ENCODE data around the gene PRDM16. TPM values are rescaled to one million over a fixed set of nuclear protein-coding genes. Genes with fewer than 3 reads are reported as not detected.
A peak's percentile ranks its signal among the peaks of the same experiment; 100 is the strongest.

The PRDM16 gene
- total and polyA plus RNA-seq, 2 of the 8 experiments (the other 6 are each of a cell fraction or from before 2014, with no cell fraction given), result 0.39 to 0.43 TPM

- 85% methylated on average over 20 of the region's 32 CpGs; no CpG with 5 or more reads in 1 of the 2 experiments for WGBS, 2 experiments (ENCODE audit: extremely low coverage in 1 of 2, insufficient coverage in 1 of 2, insufficient read length in 1 of 2, insufficient replicate concordance in 2 of 2, low coverage in 1 of 2, low lambda C conversion rate in 2 of 2, missing lambda C conversion rate in 1 of 2)
- FAIRE-seq (no peak), DNase-seq (ENCODE audit: low read depth in 1 of 2, low spot score in 2 of 2) (no peak)
- H3K4me3 ChIP-seq (ENCODE audit: extremely low read depth in 1 of 4, insufficient read depth in 2 of 4, low read depth in 3 of 4, low read length in 4 of 4), result no peak overlapping the region
- H3K23ac ChIP-seq (ENCODE audit: insufficient read length), result no peak overlapping the region
- no peaks in the 10 kb centered on the region; a peak in 1 of 7 replicates for H3K4me1 ChIP-seq (replicated peaks in 1 of 4; ENCODE audit: control insufficient read depth in 3 of 4, insufficient read depth in 4 of 4, low read length in 3 of 4)
- no peak overlapping the region for H3K18ac ChIP-seq (ENCODE audit: extremely low read depth, low read length)
- H3K27me3 ChIP-seq (replicated peaks in 1 of 4; ENCODE audit: control insufficient read depth in 3 of 4, extremely low read depth in 1 of 4, insufficient read depth in 3 of 4, low read length in 3 of 4), result no peaks in the 10 kb centered on the region
- H3K14ac ChIP-seq (ENCODE audit: insufficient read length), result no peak overlapping the region
- no peak overlapping the region for H2AFZ ChIP-seq (ENCODE audit: low read length)
- H2BK5ac ChIP-seq (ENCODE audit: low read depth, low read length), result no peak overlapping the region
- H2AK5ac ChIP-seq (ENCODE audit: low read depth, low read length), result peak overlapping the region; percentile 75; the same call in 1 of the 2 replicates
- H3K9me3 ChIP-seq (ENCODE audit: insufficient read depth in 2 of 2, low read depth in 1 of 2, low read length in 1 of 2), result peaks cover 13 to 27% of the 10 kb centered on the region in 2 experiments
- POLR2A ChIA-PET (ENCODE audit: partially characterized antibody), result no interaction called here
- H3K56ac ChIP-seq (replicated peaks; ENCODE audit: insufficient read length, low read depth, low read length), result no peak overlapping the region
- H4K20me1 ChIP-seq (replicated peaks in 1 of 2; ENCODE audit: control insufficient read depth in 1 of 2, insufficient read depth in 2 of 2, low read length in 2 of 2), result no peaks in the 10 kb centered on the region
- no peak overlapping the region for H2BK12ac ChIP-seq (ENCODE audit: low read depth, low read length)
- no peaks in the 10 kb centered on the region for H3K79me1 ChIP-seq (ENCODE audit: low read depth, low read length)
- no peak overlapping the region for H3K9ac ChIP-seq (replicated peaks in 1 of 4; ENCODE audit: extremely low read depth in 1 of 4, low read depth in 3 of 4, low read length in 3 of 4)
- no peak overlapping the region for H3K27ac ChIP-seq (ENCODE audit: low read depth, low read length)
- H3K79me2 ChIP-seq (ENCODE audit: control insufficient read depth in 1 of 2, insufficient read depth in 2 of 2, low read length in 2 of 2), result no peaks in the 10 kb centered on the region
- H3K36me3 ChIP-seq (ENCODE audit: control insufficient read depth in 2 of 4, insufficient read depth in 4 of 4, low read length in 3 of 4), result no peaks in the 10 kb centered on the region
- H4K8ac ChIP-seq (ENCODE audit: extremely low read depth, insufficient read depth, low read length), result no peak overlapping the region; the same call in 1 of the 2 replicates
- no peak overlapping the region for H2BK15ac ChIP-seq (ENCODE audit: low read length)
- H3K4ac ChIP-seq (replicated peaks; ENCODE audit: insufficient read length, low read depth, low read length), result no peak overlapping the region
- H4K5ac ChIP-seq (ENCODE audit: insufficient read length, low read depth, low read length), result no peak overlapping the region
- no peak overlapping the region for H4K91ac ChIP-seq (replicated peaks; ENCODE audit: insufficient read length, low read length)
- no peaks in the 10 kb centered on the region for H3K23me2 ChIP-seq (ENCODE audit: low read depth, low read length)
- no peak overlapping the region for H2BK120ac ChIP-seq (replicated peaks; ENCODE audit: low read depth, low read length)
- CTCF ChIA-PET (ENCODE audit: partially characterized antibody), result interaction anchor here (0.9 to 1.3 kb wide), 3 partner anchors 27 to 227 kb away, joined by 3 read pairs; no protein-coding TSS in a partner anchor
- no peak overlapping the region for H3K4me2 ChIP-seq (ENCODE audit: insufficient read depth in 1 of 2, low read depth in 2 of 2, low read length in 2 of 2)
- H2BK20ac ChIP-seq (ENCODE audit: low read length), result no peak overlapping the region
- TF ChIP-seq CREB1 (IDR thresholded peaks at IDR 0.05) (no peak), SUZ12 (IDR thresholded peaks at IDR 0.05; ENCODE audit: low read length) (no peak)
These were observed 121.4 kb downstream of the PRDM16 start for GRCh38 chr1:3190256-3191041.

Measured in H1 (cell line).